Lung (tissue), 13 donors: ENCODE measurements around the gene TNPO1. TPM values are rescaled to one million over a fixed set of nuclear protein-coding genes. Genes with fewer than 3 reads are reported as not detected.

Source experiments
- ATAC-seq: fragments of 200-7000 bp; cut with Tn5 transposase; one replicate; pipeline ENCODE4 v1.9.1; 2020; ENCODE audit warnings: moderate number of reproducible peaks; ENCODE audit not compliant: insufficient read depth, low FRiP score
- DNase-seq, 3 donors: peaks; one replicate each; pipeline ENCODE4 v3.0.0-alpha.2; 2013 to 2017
- H3K27ac ChIP-seq, 2 donors: one replicate each; pipeline ENCODE4 v1.5.1; 2013; ENCODE audit warnings: mild to moderate bottlenecking in 2 of 2, moderate library complexity in 2 of 2, control low read depth in 1 of 2, inconsistent platforms in 1 of 2, low read depth in 1 of 2, low read length in 1 of 2
- H3K27me3 ChIP-seq, 3 donors: one replicate each; pipeline ENCODE4 v1.5.1; 2013; ENCODE audit warnings: low read length in 2 of 3; ENCODE audit not compliant: control insufficient read depth in 3 of 3, insufficient read depth in 3 of 3
- H3K36me3 ChIP-seq, 4 donors: one replicate each; pipeline ENCODE4 v1.5.1; 2013; ENCODE audit warnings: low read length in 4 of 4, mild to moderate bottlenecking in 1 of 4, moderate library complexity in 1 of 4; ENCODE audit not compliant: control insufficient read depth in 4 of 4, insufficient read depth in 4 of 4
- H3K4me1 ChIP-seq, 5 donors: one replicate each; pipeline ENCODE4 v1.5.1; 2013; ENCODE audit warnings: low read length in 5 of 5, mild to moderate bottlenecking in 2 of 5, moderate library complexity in 1 of 5; ENCODE audit not compliant: control insufficient read depth in 5 of 5, insufficient read depth in 5 of 5
- H3K4me3 ChIP-seq: one replicate; pipeline ENCODE4 v1.5.1; 2013; ENCODE audit warnings: mild to moderate bottlenecking, control low read depth, moderate library complexity
- H3K9ac ChIP-seq, 2 donors: one replicate each; pipeline ENCODE4 v1.5.1; 2013; ENCODE audit warnings: low read length in 2 of 2, control low read depth in 1 of 2; ENCODE audit not compliant: insufficient read depth in 1 of 2
- H3K9me3 ChIP-seq, 4 donors: one replicate each; pipeline ENCODE4 v1.5.1; 2013; ENCODE audit warnings: low read length in 3 of 4, mild to moderate bottlenecking in 1 of 4, moderate library complexity in 1 of 4; ENCODE audit not compliant: control insufficient read depth in 4 of 4, insufficient read depth in 3 of 4
- CTCF ChIP-seq: IDR thresholded peaks from 2 replicates; pipeline ENCODE4 v1.5.1; 2012; ENCODE audit warnings: mild to moderate bottlenecking; ENCODE audit errors: control extremely low read depth, extremely low read depth
- WGBS, 2 donors: extraction: QIAGEN DNeasy Blood & Tissue Kit; methylation state at CpG; one replicate each; pipeline ENCODE4 v1.1.7; 2013; 5-methylcytosine and 5-hydroxymethylcytosine counted together
- polyA plus RNA-seq, 2 donors: library from polyadenylated mRNA; stranded (reverse); fragments of 200-250 nt; gene quantifications; one replicate each; pipeline ENCODE4 v1.2.1, GENCODE V29; 2013
- small RNA-seq: library from RNA; depleted of rRNA; stranded (forward); fragments of <200 nt; gene quantifications from one replicate; pipeline ENCODE3, GENCODE V24; 2014; ENCODE audit warnings: low replicate concordance
- total RNA-seq, 2 donors: library from RNA; depleted of rRNA in 1 of 2; stranded (reverse); fragments of >200 nt in 1 of 2; gene quantifications; one replicate each; pipeline ENCODE4 v1.2.1, GENCODE V29; 2014 to 2021
- donor health status: control.
- donor health status: control.
- donor health status: Bipolar disorder and iron deficiency.
- donor health status: healthy.
- donor health status: DM: yes; HTN: yes; CAD: no.

Gene TNPO1
- total and polyA plus RNA-seq, 4 donors: 9.4 to 122 (median 50.8) TPM

- H3K9me3 ChIP-seq: no peaks in the 10 kb centered on the region
- peak; percentile 82 to 90 (median 86) for DNase-seq
- peak overlapping the region; percentile 99 to 100 for H3K27ac ChIP-seq
- WGBS, 2 donors: 1% methylated on average over 47 to 51 of the region's 51 CpGs
- no peaks in the 10 kb centered on the region for H3K27me3 ChIP-seq
- TF ChIP-seq CTCF: no peak
- peak overlapping the region; percentile 42 to 93 for H3K9ac ChIP-seq
- ATAC-seq: no peak
- peak overlapping the region; percentile 81 for H3K4me3 ChIP-seq
- no peaks in the 10 kb centered on the region for H3K36me3 ChIP-seq
- H3K4me1 ChIP-seq: peaks cover 0 to 13% (median 5%) of the 10 kb centered on the region in 5 donors
Measured at GRCh38 chr5:72956324-72957140, 140.1 kb downstream of the TNPO1 start.

GRCh38 chr5:72957337-72957736, 140.9 kb downstream of the TNPO1 start:
- Histone ChIP-seq H3K27me3 (no peaks in the 10 kb centered on the region), H3K36me3 (no peaks in the 10 kb centered on the region), H3K27ac (no peak overlapping the region), H3K4me3 (no peak overlapping the region), H3K9me3 (no peaks in the 10 kb centered on the region), H3K4me1 (peaks cover 0 to 13% (median 5%) of the 10 kb centered on the region in 5 donors), H3K9ac (peak overlapping the region; percentile 42 to 93)
- no peak for TF ChIP-seq CTCF
- DNase-seq: no peak
- 71 to 72% methylated on average over 1 of the region's 1 CpG for WGBS, 2 donors
- ATAC-seq: no peak

- no peak overlapping the region for H3K4me3 ChIP-seq
- WGBS, 2 donors: 94 to 100% methylated on average over 1 of the region's 1 CpG
- no peak overlapping the region for H3K9ac ChIP-seq
- no peaks in the 10 kb centered on the region for H3K27me3 ChIP-seq
- DNase-seq (no peak), ATAC-seq (no peak)
- peaks cover 0 to 13% (median 5%) of the 10 kb centered on the region in 5 donors for H3K4me1 ChIP-seq
- no peaks in the 10 kb centered on the region for H3K9me3 ChIP-seq
- peak overlapping the region in 1 of 2 donors; percentile 31 for H3K27ac ChIP-seq
- TF ChIP-seq CTCF: no peak
- no peaks in the 10 kb centered on the region for H3K36me3 ChIP-seq
Measured at GRCh38 chr5:72959257-72959656, 142.8 kb downstream of the TNPO1 start.

Small RNA genes lying within 50 kb of the gene (small RNA-seq; reads per million reads assigned to genes)
- gene MIR4804 (not detected), gene RF00019 (not detected)

Other genes with a start within 250 kb of the TNPO1 start
- gene FCHO2, start 139.4 kb downstream of the TNPO1 start, total RNA-seq: 10 to 100 TPM; 48.9 to 60.9 TPM
- gene FCHO2, start 139.4 kb downstream of the TNPO1 start, polyA plus RNA-seq: 10 to 100 TPM; 20.7 to 28.4 TPM